Mesothelial cell of epicardium (in vitro differentiated cells): ENCODE results near the gene LRRC36. TPM values are rescaled to one million over a fixed set of nuclear protein-coding genes. Genes with fewer than 3 reads are reported as not detected.

Experiments
- DNase-seq, 2 experiments: peaks; one replicate each; pipeline ENCODE4 v3.0.0; 2021; ENCODE audit warnings: low spot score in 2 of 2; ENCODE audit not compliant: unreplicated experiment in 2 of 2
- H3K27ac Mint-ChIP-seq: 2 replicates; pipeline ENCODE4 v1.8.0; 2021; ENCODE audit warnings: mixed read lengths
- H3K27me3 Mint-ChIP-seq: 2 replicates; pipeline ENCODE4 v1.8.0; 2021; ENCODE audit warnings: low read depth, mixed read lengths
- H3K36me3 Mint-ChIP-seq: 2 replicates; pipeline ENCODE4 v1.8.0; 2021; ENCODE audit warnings: mixed read lengths
- H3K4me1 Mint-ChIP-seq: 2 replicates; pipeline ENCODE4 v1.8.0; 2021; ENCODE audit warnings: mixed read lengths
- H3K4me3 Mint-ChIP-seq: 2 replicates; pipeline ENCODE4 v1.8.0; 2021; ENCODE audit warnings: mild to moderate bottlenecking, moderate library complexity, mixed read lengths
- H3K9me3 Mint-ChIP-seq: 2 replicates; pipeline ENCODE4 v1.8.0; 2021; ENCODE audit warnings: mixed read lengths
- CTCF ChIP-seq: fragments of 200-600 bp; sonication (generic); IDR thresholded peaks from one replicate; pipeline ENCODE4 v1.5.0; 2021; ENCODE audit warnings: antibody characterized with exemption; ENCODE audit not compliant: unreplicated experiment
- total RNA-seq: library from RNA; stranded (reverse); gene quantifications from 3 replicates; pipeline ENCODE4 v1.2.1, GENCODE V29; 2021

The LRRC36 gene
- total RNA-seq, 1 donor from 2014 or later, result 0.20 TPM

GRCh38 chr16:67389911-67390815 is 63.5 kb downstream of the LRRC36 start:
- DNase-seq, result no peak
- no peak for TF ChIP-seq CTCF
- Mint-ChIP-seq H3K9me3 (no peaks in the 10 kb centered on the region), H3K27me3 (peaks cover 76% of the 10 kb centered on the region), H3K27ac (no peak overlapping the region), H3K36me3 (no peaks in the 10 kb centered on the region), H3K4me3 (no peak overlapping the region), H3K4me1 (peaks cover 15% of the 10 kb centered on the region)

DNA sequence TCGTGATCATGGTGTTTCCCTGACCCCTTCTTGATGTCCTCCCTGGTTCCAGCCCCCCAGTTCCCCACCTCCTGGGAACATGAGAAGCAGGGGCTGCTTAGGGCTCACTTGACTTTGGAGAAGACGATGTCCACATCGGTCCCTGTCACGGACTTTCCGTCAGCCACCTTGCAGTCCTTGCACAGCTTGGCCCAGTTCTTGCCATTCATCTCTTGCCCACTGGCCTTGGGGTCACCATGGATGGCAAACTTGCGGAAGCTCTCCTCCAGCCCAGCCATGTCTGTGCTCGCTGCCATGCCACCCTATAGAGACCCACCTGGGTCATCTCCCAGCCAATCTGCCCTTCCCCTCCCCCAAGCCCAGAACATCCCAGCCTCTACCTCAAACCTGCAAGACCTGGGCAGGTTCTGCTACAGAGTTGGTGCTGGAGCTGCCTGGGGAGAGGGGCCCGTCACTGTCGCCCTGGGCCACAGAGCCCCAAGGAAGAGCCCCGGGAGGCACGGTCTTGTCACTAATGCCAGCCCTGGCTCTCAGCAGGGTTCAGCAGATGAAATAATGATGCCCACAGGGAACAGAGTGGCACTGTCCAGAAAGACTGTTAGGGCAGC is 64.3 kb downstream of the LRRC36 start:
- no peak for DNase-seq
- no peak for TF ChIP-seq CTCF
- no peak overlapping the region for H3K4me3 Mint-ChIP-seq
- H3K27ac Mint-ChIP-seq, result no peak overlapping the region
- H3K27me3 Mint-ChIP-seq, result peaks cover 76% of the 10 kb centered on the region
- no peaks in the 10 kb centered on the region for H3K9me3 Mint-ChIP-seq
- H3K36me3 Mint-ChIP-seq, result no peaks in the 10 kb centered on the region
- H3K4me1 Mint-ChIP-seq, result peaks cover 15% of the 10 kb centered on the region

DNA sequence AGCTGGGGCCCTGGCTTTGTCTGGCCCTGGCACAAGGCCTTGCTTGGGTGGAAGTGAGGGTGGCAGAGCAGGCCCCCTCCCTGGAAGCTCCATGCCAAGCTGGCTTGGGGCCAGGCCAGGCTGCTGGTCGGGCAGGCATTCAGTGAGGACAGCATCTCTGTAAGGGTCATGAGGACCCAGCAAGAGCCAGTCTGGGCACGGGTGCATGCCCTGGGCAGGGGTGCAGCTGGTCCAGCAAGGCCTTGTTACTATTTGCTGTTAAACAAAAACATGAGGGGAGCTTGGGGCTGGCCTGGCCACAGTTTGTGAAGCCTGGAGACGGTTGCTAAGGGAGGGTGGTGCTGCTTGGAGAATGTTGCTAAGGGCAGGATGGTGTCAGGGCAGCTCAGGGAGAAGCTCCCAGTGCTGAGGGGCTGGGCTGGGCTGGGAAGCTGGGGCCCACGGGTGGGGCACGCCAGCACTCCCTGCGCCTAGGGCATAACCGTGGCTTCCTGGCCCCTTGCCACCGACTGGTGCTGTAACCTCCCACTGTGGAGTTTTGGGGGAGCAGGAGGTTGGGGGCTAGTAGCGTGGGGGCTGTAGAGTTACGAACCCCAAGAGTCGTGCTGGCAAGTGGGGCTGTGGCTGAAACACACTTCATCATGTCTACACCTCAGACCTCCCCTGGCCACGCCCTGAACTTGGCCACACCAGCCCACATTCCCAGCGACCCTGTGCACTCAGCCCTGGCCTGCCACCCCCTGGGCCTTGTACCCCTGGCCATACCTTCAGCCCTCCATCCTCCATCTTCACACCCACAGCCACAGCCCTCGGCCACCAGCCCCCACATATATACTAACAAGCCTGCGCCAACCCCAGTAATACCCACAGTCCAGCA is 65.0 kb downstream of the LRRC36 start:
- no peak for DNase-seq
- Mint-ChIP-seq H3K27me3 (peaks cover 70% of the 10 kb centered on the region), H3K9me3 (no peaks in the 10 kb centered on the region), H3K27ac (no peak overlapping the region), H3K4me3 (peak overlapping the region; percentile 1), H3K4me1 (peaks cover 17% of the 10 kb centered on the region), H3K36me3 (no peaks in the 10 kb centered on the region)
- no peak for TF ChIP-seq CTCF

DNA sequence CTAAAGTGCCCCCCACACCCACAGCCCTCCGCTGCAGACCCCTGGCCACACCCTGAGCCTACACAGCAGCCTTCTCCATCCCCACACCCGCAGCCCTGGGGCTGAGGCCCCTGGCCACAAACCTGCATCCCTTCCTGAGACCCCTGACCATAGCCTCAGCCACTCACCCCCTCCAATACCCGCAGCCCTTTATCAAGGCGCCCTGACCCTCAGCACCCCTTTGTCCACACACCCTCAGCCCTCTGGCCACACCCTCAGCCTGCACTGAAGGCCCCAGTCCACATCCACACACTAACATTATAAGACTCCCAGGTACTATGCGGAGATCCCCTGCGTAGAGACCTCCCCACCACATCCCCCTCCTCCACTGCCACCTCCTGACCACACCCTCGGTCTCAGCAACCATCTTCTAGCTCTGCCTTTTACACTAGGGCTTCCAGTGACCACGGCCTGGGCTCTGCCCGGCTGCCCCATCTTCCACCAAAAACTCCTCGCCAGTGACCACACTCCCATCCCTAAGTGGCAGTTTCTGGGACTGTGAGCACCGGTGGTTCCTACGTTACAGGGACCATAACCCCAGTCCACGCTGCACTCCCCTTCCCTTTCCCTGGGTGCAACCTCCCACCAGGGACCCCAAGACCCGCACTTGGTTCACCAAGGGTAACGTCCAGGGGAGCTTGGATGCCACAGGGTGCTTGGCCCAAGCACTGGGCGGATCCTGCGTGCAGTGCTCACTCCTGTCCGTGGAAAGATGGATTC is 65.9 kb downstream of the LRRC36 start:
- Mint-ChIP-seq H3K9me3 (no peaks in the 10 kb centered on the region), H3K36me3 (no peaks in the 10 kb centered on the region), H3K4me1 (peaks cover 22% of the 10 kb centered on the region), H3K4me3 (peak overlapping the region; percentile 36), H3K27ac (no peak overlapping the region), H3K27me3 (peaks cover 71% of the 10 kb centered on the region)
- no peak for TF ChIP-seq CTCF
- no peak for DNase-seq
